IMR-90 (cell line): ENCODE measurements around the gene PSORS1C2. TPM values are rescaled to one million over a fixed set of nuclear protein-coding genes. Genes with fewer than 3 reads are reported as not detected.
"Not testable (repeated sequence)": the region's sequence is repeated elsewhere in the genome, so short reads cannot be mapped to it uniquely, and the experiment has no call there.

ENCODE experiments used
- ATAC-seq: fragments of 200-7000 bp; cut with Tn5 transposase; 2 replicates; pipeline ENCODE4 v1.9.1; 2020; ENCODE audit warnings: low read depth, mild to moderate bottlenecking, moderate library complexity
- BruUV-seq: library from RNA; stranded (reverse); fragments of 400-500 nt; replicated peaks from 2 replicates; lab custom pipeline; 2021; lab: Mats Ljungman, UMichigan
- CTCF ChIA-PET: fragments of 300-600 bp; formaldehyde crosslinking; extraction: SDS; loops from one replicate; lab custom pipeline; 2021; ENCODE audit warnings: antibody characterized with exemption; lab: Yijun Ruan, JAX
- POLR2A ChIA-PET: fragments of 300-600 bp; sonication (Branson Sonifier 250); formaldehyde crosslinking; loops from one replicate; lab custom pipeline; 2022; ENCODE audit warnings: antibody characterized with exemption; ENCODE audit not compliant: unreplicated experiment; lab: Charles Lee
- DNase-seq: peaks from one replicate; pipeline ENCODE4 v3.0.0; 2013
- H2AFZ ChIP-seq: replicated peaks from 2 replicates; pipeline ENCODE3; 2013; ENCODE audit warnings: low read length, mild to moderate bottlenecking; ENCODE audit not compliant: poor library complexity
- H2AK5ac ChIP-seq: 2 replicates; pipeline ENCODE4 v1.6.1; 2013; ENCODE audit warnings: low read depth, low read length, inconsistent platforms
- H2AK9ac ChIP-seq: replicated peaks from 2 replicates; pipeline ENCODE3; 2013; ENCODE audit warnings: mild to moderate bottlenecking, low read depth, low read length, moderate library complexity; ENCODE audit not compliant: poor library complexity
- H2BK120ac ChIP-seq: 2 replicates; pipeline ENCODE4 v1.6.1; 2013; ENCODE audit warnings: low read depth, low read length, inconsistent platforms
- H2BK15ac ChIP-seq: 3 replicates; pipeline ENCODE4 v1.6.1; 2013; ENCODE audit warnings: low read depth, low read length, inconsistent platforms
- H2BK20ac ChIP-seq: 2 replicates; pipeline ENCODE4 v1.6.1; 2013; ENCODE audit warnings: low read depth, mild to moderate bottlenecking, inconsistent platforms, low read length, moderate library complexity
- H2BK5ac ChIP-seq: 2 replicates; pipeline ENCODE4 v1.6.1; 2013; ENCODE audit warnings: mild to moderate bottlenecking, low read depth, low read length, inconsistent platforms; ENCODE audit not compliant: poor library complexity, severe bottlenecking
- H3K14ac ChIP-seq: replicated peaks from 2 replicates; pipeline ENCODE4 v1.6.1; 2013; ENCODE audit warnings: low read depth, low read length, inconsistent platforms
- H3K18ac ChIP-seq: 2 replicates; pipeline ENCODE4 v1.6.1; 2013; ENCODE audit warnings: low read depth, low read length, control low read depth
- H3K23ac ChIP-seq: 2 replicates; pipeline ENCODE4 v1.6.1; 2013; ENCODE audit warnings: low read depth, low read length, inconsistent platforms
- H3K27ac ChIP-seq: 2 replicates; pipeline ENCODE4 v1.5.1; 2013; ENCODE audit warnings: mild to moderate bottlenecking, control low read depth, low read length; ENCODE audit not compliant: insufficient read depth
- H3K27me3 ChIP-seq: 2 replicates; pipeline ENCODE4 v1.6.1; 2013; ENCODE audit warnings: low read length; ENCODE audit not compliant: control insufficient read depth, insufficient read depth
- H3K36me3 ChIP-seq: 2 replicates; pipeline ENCODE4 v1.6.1; 2013; ENCODE audit warnings: low read length, mixed read lengths; ENCODE audit not compliant: control insufficient read depth, insufficient read depth
- H3K4ac ChIP-seq: 2 replicates; pipeline ENCODE4 v1.6.1; 2013; ENCODE audit warnings: low read depth, low read length, inconsistent platforms
- H3K4me1 ChIP-seq: 2 replicates; pipeline ENCODE4 v1.6.1; 2013; ENCODE audit warnings: low read length, mixed read lengths; ENCODE audit not compliant: control insufficient read depth, insufficient read depth
- H3K4me2 ChIP-seq: 2 replicates; pipeline ENCODE4 v1.6.1; 2013; ENCODE audit warnings: low read depth, mild to moderate bottlenecking, control low read depth, low read length, moderate library complexity
- H3K4me3 ChIP-seq: 2 replicates; pipeline ENCODE4 v1.5.1; 2013; ENCODE audit warnings: low read depth, mild to moderate bottlenecking, control low read depth, low read length, moderate library complexity; ENCODE audit not compliant: insufficient read depth
- H3K56ac ChIP-seq: 2 replicates; pipeline ENCODE4 v1.6.1; 2013; ENCODE audit warnings: low read length, inconsistent platforms; ENCODE audit not compliant: insufficient read depth; ENCODE audit errors: extremely low read depth
- H3K79me1 ChIP-seq, 2 experiments: 2 replicates each; pipeline ENCODE4 v1.6.1; 2013; ENCODE audit warnings: low read length in 2 of 2, inconsistent platforms in 1 of 2, low read depth in 1 of 2
- H3K9ac ChIP-seq: 2 replicates; pipeline ENCODE4 v1.6.1; 2013; ENCODE audit warnings: low read depth, low read length, control low read depth
- H3K9me1 ChIP-seq: 2 replicates; pipeline ENCODE4 v1.6.1; 2013; ENCODE audit warnings: low read length, inconsistent platforms; ENCODE audit not compliant: insufficient read depth
- H3K9me3 ChIP-seq: 2 replicates; pipeline ENCODE4 v1.6.1; 2013; ENCODE audit warnings: low read length; ENCODE audit not compliant: control insufficient read depth, insufficient read depth
- H4K20me1 ChIP-seq: 2 replicates; pipeline ENCODE4 v1.6.1; 2013; ENCODE audit warnings: low read length, inconsistent platforms; ENCODE audit not compliant: insufficient read depth
- H4K5ac ChIP-seq: 2 replicates; pipeline ENCODE4 v1.6.1; 2013; ENCODE audit warnings: mild to moderate bottlenecking, low read depth, low read length, control low read depth
- H4K8ac ChIP-seq, 2 experiments: 2 replicates each; pipeline ENCODE4 v1.6.1; 2013; ENCODE audit warnings: low read depth in 2 of 2, low read length in 2 of 2, control low read depth in 1 of 2, inconsistent platforms in 1 of 2
- H4K91ac ChIP-seq: 2 replicates; pipeline ENCODE4 v1.6.1; 2013; ENCODE audit warnings: low read depth, low read length, inconsistent platforms; ENCODE audit not compliant: insufficient read depth
- WGBS, 2 experiments: methylation state at CpG; one replicate each; pipeline versions ENCODE4 v1.1.5 to v1.1.7; 2013; ENCODE audit warnings: missing lambda C conversion rate in 2 of 2; ENCODE audit not compliant: insufficient read length in 1 of 2; ENCODE audit errors: extremely low coverage in 2 of 2; 5-methylcytosine and 5-hydroxymethylcytosine counted together
- dilution Hi-C: fragments of 300-500 bp; cut with HindIII; formaldehyde crosslinking; loops from one replicate; pipeline ENCODE4 v1.14.3; 2018; ENCODE audit warnings: low sequenced_read_pairs; ENCODE audit not compliant: unreplicated experiment
- in situ Hi-C: fragments of 300-500 bp; cut with MboI; formaldehyde crosslinking; loops from 3 replicates; pipeline ENCODE4 v1.14.3; 2019; ENCODE audit warnings: low sequenced_read_pairs, inconsistent platforms, mixed read lengths
- intact Hi-C: fragments of 100-400 bp; cut with micrococcal nuclease; formaldehyde crosslinking; loops from 2 replicates; pipeline ENCODE4 v1.10.0; 2022
- polyA plus RNA-seq, 3 experiments: library from polyadenylated mRNA; depleted of rRNA; stranded (reverse); fragments of >200 nt; gene quantifications; 2 replicates each; pipeline ENCODE4 v1.2.3, GENCODE V29; 2012; ENCODE audit warnings: low replicate concordance in 1 of 3
- total RNA-seq: library from RNA; depleted of rRNA; stranded (reverse); fragments of >200 nt; gene quantifications from 2 replicates; pipeline ENCODE4 v1.2.3, GENCODE V29; 2012

PSORS1C2 gene
- total and polyA plus RNA-seq, 2 of the 4 experiments (the other 2 are of a cell fraction): not detected

DNA sequence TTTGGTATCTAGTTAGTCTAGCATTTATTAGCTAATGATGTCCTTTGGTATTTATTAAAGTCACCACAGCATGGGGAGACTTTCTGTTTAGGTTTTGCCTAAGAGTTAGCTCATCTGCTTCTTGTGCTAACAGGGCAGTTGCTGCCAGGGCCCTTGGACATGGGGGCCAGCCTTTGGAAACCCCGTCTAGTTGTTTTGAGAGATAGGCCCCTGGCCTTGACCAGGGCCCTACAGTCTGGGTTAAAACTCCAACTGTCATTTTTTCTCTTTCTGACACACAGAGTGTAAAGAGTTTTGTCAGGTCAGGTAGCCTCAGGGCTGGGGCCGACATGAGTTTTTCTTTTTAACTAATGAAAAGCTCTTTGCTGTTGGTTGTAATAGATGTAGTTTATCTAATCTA, 44.4 kb upstream of the PSORS1C2 start:
- ATAC-seq, H3K4ac ChIP-seq, H3K9me3 ChIP-seq, H2BK5ac ChIP-seq, H2BK15ac ChIP-seq, H4K8ac ChIP-seq, H3K4me3 ChIP-seq, H3K27ac ChIP-seq, dilution Hi-C loops, POLR2A ChIA-PET, H4K5ac ChIP-seq, CTCF ChIA-PET, H3K4me1 ChIP-seq, H3K23ac ChIP-seq, BruUV-seq, H3K18ac ChIP-seq, H3K56ac ChIP-seq, H3K9ac ChIP-seq, H3K27me3 ChIP-seq, H3K9me1 ChIP-seq, in situ Hi-C loops, H2AK5ac ChIP-seq, H2BK20ac ChIP-seq, H3K14ac ChIP-seq, intact Hi-C loops, H2AFZ ChIP-seq, H3K36me3 ChIP-seq, H4K20me1 ChIP-seq, H4K91ac ChIP-seq, H3K4me2 ChIP-seq, DNase-seq, H3K79me1 ChIP-seq, H2AK9ac ChIP-seq, H2BK120ac ChIP-seq: not testable (repeated sequence)
- WGBS, 2 experiments: no CpG with 5 or more reads among the region's 2 CpGs
